Kidney epithelial cell (primary cell): ENCODE results near the gene FOXJ1. TPM values are rescaled to one million over a fixed set of nuclear protein-coding genes. Genes with fewer than 3 reads are reported as not detected.

ENCODE experiments used
- DNase-seq: peaks from one replicate; pipeline ENCODE4 v3.0.0-alpha.2; 2010; ENCODE audit warnings: low read depth
- H3K27me3 ChIP-seq: 2 replicates; pipeline ENCODE4 v1.6.0; 2011; ENCODE audit warnings: low read length; ENCODE audit not compliant: control insufficient read depth, insufficient read depth
- H3K36me3 ChIP-seq: 2 replicates; pipeline ENCODE4 v1.5.1; 2011; ENCODE audit warnings: low read length; ENCODE audit not compliant: control insufficient read depth, insufficient read depth
- H3K4me3 ChIP-seq: 2 replicates; pipeline ENCODE4 v1.5.1; 2011; ENCODE audit warnings: low read depth, mild to moderate bottlenecking, control low read depth, low read length
- total RNA-seq: library from RNA; depleted of rRNA; stranded (reverse); fragments of >200 nt; gene quantifications from 2 replicates; pipeline ENCODE4 v1.2.3, GENCODE V29; 2015
- TF ChIP-seq, protein P1 (sequence below): IDR thresholded peaks from 2 replicates; pipeline ENCODE4 v1.5.1; 2011; ENCODE audit warnings: mild to moderate bottlenecking, moderate library complexity, low read length, control low read depth, inconsistent platforms; ENCODE audit not compliant: insufficient read depth, poor library complexity, severe bottlenecking

FOXJ1 gene
- total RNA-seq, 1 donor from 2014 or later: 3.0 TPM

DNA sequence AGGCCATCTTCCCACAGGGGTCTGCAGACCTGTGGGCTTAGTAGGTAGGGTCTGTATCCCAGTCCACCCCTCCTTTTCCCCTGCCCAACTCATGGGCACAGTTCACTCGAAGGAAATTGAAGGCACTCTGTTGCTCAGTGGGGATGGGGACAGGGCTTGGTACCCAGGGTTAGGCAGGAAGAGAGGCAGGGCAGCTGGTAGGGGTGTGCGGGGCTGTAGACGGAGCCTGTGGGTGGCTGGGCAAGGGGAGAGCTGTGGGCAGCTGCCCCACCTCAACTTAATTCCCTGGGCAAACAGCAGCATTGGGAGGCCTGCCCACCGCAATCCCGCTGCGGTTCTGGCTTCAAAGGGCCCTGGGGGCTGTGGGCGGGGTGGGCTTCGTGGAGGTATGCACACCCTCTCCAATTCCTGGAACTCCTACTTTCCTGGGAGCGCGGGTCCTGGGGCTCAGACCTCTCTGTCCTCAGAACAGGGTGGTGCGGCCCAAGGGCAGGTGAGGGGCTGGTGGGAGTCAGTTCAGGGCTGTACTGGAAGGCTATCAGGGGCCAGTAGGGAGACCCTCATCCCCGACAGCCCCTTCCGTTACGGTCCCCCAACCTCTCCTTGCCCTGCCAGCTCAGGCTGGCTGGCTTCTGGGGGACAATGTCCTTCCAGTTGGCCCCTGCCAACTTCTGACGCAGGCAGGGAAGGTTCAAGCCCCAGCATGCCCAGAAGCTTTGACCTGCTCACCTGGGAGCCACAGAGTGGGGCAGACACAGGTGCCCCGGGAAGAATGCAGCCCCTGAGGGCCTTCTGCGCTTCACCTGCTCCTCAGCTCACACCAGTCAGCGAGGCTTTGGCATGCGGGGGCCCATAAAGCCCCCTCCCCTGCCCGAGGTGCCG, 9.1 kb downstream of the FOXJ1 start:
- Histone ChIP-seq H3K4me3 (no peak overlapping the region), H3K27me3 (peaks cover 6% of the 10 kb centered on the region), H3K36me3 (no peaks in the 10 kb centered on the region)
- DNase-seq: no peak
- TF ChIP-seq, protein P1, sequence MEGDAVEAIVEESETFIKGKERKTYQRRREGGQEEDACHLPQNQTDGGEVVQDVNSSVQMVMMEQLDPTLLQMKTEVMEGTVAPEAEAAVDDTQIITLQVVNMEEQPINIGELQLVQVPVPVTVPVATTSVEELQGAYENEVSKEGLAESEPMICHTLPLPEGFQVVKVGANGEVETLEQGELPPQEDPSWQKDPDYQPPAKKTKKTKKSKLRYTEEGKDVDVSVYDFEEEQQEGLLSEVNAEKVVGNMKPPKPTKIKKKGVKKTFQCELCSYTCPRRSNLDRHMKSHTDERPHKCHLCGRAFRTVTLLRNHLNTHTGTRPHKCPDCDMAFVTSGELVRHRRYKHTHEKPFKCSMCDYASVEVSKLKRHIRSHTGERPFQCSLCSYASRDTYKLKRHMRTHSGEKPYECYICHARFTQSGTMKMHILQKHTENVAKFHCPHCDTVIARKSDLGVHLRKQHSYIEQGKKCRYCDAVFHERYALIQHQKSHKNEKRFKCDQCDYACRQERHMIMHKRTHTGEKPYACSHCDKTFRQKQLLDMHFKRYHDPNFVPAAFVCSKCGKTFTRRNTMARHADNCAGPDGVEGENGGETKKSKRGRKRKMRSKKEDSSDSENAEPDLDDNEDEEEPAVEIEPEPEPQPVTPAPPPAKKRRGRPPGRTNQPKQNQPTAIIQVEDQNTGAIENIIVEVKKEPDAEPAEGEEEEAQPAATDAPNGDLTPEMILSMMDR: no peak

DNA sequence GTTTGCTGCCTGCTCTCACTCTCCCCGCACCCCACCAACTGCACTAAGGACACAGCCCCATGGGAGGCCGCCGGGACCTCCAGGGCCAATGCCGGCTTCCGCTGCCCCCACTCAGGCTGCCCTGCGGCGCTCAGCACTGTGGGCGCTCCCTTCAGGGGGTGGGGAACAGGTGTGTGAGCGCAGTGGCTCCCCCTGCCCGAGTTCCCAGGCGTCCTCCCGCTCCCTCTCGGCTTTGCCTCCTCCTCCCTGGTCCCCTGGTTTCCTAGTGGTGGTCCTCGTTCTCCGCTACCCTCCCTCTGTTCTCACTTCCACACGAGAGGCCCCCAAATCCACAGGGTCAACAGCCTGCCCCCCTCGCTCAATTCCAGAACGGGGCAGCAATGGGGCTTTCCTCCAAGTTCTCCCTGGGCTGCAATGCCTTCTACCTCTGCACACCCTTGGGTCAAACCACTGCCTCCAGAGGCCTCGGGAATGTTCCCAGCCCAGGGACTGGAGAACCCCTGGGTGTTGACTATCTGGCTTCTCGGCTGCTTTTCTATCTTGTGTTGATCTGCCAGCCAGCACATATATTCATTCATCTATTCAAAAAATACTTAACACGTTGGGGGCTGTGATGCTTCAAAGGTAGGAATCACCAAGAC, 9.9 kb downstream of the FOXJ1 start:
- H3K36me3 ChIP-seq: no peaks in the 10 kb centered on the region
- TF ChIP-seq, protein P1: no peak
- no peak for DNase-seq
- no peak overlapping the region for H3K4me3 ChIP-seq
- peaks cover 6% of the 10 kb centered on the region for H3K27me3 ChIP-seq

DNA sequence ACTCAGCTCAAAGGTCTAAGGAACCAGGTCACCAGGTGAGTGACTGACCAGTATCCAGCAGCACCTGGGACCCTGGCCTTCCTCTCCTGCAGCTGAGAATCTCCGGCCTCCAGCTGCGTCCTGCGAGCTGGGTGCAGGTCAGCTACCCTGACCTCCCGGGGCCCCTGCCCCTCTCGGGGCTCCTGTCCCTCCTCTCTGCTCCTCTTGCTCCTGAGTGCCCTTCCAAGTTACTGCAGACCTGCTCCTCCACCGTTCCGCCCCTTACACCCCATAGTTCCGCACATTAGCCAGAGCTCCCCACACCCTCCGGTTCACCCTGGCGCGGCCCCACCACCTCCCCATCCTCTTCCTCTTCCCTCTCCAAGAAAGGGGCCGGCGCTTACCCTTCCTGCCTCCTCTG, 10.6 kb downstream of the FOXJ1 start:
- TF ChIP-seq, protein P1: no peak
- H3K27me3 ChIP-seq: peaks cover 6% of the 10 kb centered on the region
- no peaks in the 10 kb centered on the region for H3K36me3 ChIP-seq
- no peak overlapping the region for H3K4me3 ChIP-seq
- no peak for DNase-seq

DNA sequence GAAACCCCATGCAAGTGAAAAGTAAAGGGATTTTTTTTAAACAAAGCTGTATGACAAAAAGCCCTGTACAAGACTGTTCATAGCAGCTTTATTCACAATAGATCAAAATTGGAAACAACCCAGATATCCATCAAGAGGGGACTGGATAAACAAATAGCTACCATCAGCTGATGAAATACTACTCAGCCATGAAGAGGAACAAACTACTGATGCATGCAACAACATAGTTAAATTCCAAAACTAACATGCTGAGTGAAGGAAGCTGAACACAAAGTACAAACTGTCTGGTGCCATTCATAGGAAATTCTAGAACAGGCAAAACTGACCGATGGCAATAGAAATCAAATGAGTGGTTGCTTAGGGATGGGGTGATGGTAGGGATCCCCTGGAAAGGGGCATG, 15.1 kb downstream of the FOXJ1 start:
- TF ChIP-seq, protein P1: no peak
- DNase-seq: no peak
- Histone ChIP-seq H3K27me3 (no peaks in the 10 kb centered on the region), H3K36me3 (no peaks in the 10 kb centered on the region), H3K4me3 (no peak overlapping the region)

DNA sequence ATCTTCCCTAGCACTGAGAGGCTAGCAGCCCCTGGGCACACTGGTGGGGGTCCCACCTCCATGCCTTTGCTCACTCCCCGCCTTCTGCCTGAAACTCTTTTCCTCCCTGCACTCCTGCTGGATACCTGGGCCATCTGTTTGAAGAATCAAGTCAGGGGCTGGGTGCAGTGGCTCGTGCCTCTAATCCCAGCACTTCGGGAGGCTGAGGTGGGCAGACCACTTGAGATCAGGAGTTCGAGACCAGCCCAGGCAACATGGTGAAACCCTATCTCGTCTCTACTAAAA, 15.7 kb downstream of the FOXJ1 start:
- H3K4me3 ChIP-seq: no peak overlapping the region
- no peak for DNase-seq
- TF ChIP-seq, protein P1: no peak
- no peaks in the 10 kb centered on the region for H3K27me3 ChIP-seq
- H3K36me3 ChIP-seq: no peaks in the 10 kb centered on the region
